ENCODE measurements around the gene NPPA.

The NPPA gene

GRCh38 chr1:11838349-11839272 lies 9.0 kb downstream of the NPPA start:
- no peaks in the 10 kb centered on the region for H3K9me3 ChIP-seq (ENCODE audit: severe bottlenecking)
- peaks cover 85% of the 10 kb centered on the region for H3K36me3 ChIP-seq
- peak; percentile 67 for DNase-seq
- TF ChIP-seq, protein P1, sequence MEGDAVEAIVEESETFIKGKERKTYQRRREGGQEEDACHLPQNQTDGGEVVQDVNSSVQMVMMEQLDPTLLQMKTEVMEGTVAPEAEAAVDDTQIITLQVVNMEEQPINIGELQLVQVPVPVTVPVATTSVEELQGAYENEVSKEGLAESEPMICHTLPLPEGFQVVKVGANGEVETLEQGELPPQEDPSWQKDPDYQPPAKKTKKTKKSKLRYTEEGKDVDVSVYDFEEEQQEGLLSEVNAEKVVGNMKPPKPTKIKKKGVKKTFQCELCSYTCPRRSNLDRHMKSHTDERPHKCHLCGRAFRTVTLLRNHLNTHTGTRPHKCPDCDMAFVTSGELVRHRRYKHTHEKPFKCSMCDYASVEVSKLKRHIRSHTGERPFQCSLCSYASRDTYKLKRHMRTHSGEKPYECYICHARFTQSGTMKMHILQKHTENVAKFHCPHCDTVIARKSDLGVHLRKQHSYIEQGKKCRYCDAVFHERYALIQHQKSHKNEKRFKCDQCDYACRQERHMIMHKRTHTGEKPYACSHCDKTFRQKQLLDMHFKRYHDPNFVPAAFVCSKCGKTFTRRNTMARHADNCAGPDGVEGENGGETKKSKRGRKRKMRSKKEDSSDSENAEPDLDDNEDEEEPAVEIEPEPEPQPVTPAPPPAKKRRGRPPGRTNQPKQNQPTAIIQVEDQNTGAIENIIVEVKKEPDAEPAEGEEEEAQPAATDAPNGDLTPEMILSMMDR (IDR thresholded peaks at IDR 0.05; ENCODE audit: low read depth, low read length) = peak; percentile 99
- H3K4me3 ChIP-seq (ENCODE audit: low read depth, low read length) = no peak overlapping the region
- H3K27me3 ChIP-seq (ENCODE audit: insufficient read depth, low read depth, severe bottlenecking) = no peaks in the 10 kb centered on the region
- H3K27ac ChIP-seq = no peak overlapping the region

- TF ChIP-seq, protein P1 (IDR thresholded peaks at IDR 0.05; ENCODE audit: low read depth, low read length) = no peak
- Histone ChIP-seq H3K36me3 (peaks cover 87% of the 10 kb centered on the region), H3K4me3 (ENCODE audit: low read depth, low read length) (no peak overlapping the region), H3K27me3 (ENCODE audit: insufficient read depth, low read depth, severe bottlenecking) (no peaks in the 10 kb centered on the region), H3K27ac (no peak overlapping the region), H3K9me3 (ENCODE audit: severe bottlenecking) (no peaks in the 10 kb centered on the region)
- no peak for DNase-seq
Measured at GRCh38 chr1:11837767-11838348, 9.7 kb downstream of the NPPA start.

- Histone ChIP-seq H3K36me3 (peaks cover 84% of the 10 kb centered on the region), H3K27me3 (ENCODE audit: insufficient read depth, low read depth, severe bottlenecking) (no peaks in the 10 kb centered on the region), H3K4me3 (ENCODE audit: low read depth, low read length) (no peak overlapping the region), H3K9me3 (ENCODE audit: severe bottlenecking) (no peaks in the 10 kb centered on the region), H3K27ac (no peak overlapping the region)
- DNase-seq = no peak
- TF ChIP-seq, protein P1 (IDR thresholded peaks at IDR 0.05; ENCODE audit: low read depth, low read length) = no peak
Measured at GRCh38 chr1:11836955-11837766, 10.4 kb downstream of the NPPA start.

DNA sequence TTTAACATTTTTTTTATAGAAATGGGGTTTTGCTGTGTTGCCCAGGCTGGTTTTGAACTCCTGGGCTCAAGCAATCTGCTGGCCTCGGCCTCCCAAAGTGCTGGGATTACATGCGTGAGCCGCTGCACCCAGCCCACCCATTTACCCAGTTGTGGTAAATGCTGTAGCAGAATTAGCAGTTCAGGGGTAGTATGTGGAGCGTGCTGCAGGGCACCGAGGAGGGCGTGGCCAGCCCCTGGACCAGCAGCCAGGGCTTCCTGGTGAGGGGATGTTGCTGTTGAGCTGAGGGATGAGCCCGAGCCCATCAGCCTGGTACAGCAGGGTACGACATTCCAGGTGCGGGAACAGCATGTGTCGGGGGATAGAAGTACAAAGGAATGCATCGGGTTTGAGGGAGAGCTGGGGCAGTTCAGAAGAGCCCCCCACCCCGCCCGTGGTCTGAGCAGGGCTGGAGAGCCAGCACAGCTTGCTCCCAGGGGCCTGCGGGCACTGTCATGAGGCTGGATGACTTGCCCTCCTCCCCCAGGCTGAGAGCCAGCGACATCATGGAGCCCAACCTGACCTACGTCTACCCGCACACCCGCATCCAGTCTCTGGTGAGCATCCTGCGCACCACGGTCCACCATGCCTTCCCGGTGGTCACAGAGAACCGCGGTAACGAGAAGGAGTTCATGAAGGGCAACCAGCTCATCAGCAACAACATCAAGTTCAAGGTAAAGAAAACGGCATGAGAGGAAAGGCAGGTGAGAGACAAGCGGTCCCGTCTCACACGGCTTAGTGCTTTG lies 11.9 kb downstream of the NPPA start:
- Histone ChIP-seq H3K9me3 (ENCODE audit: severe bottlenecking) (no peaks in the 10 kb centered on the region), H3K36me3 (peaks cover 80% of the 10 kb centered on the region), H3K4me3 (ENCODE audit: low read depth, low read length) (no peak overlapping the region), H3K27ac (no peak overlapping the region), H3K27me3 (ENCODE audit: insufficient read depth, low read depth, severe bottlenecking) (no peaks in the 10 kb centered on the region)
- TF ChIP-seq, protein P1 (IDR thresholded peaks at IDR 0.05; ENCODE audit: low read depth, low read length) = no peak
- no peak for DNase-seq

GRCh38 chr1:11833900-11834299 lies 13.7 kb downstream of the NPPA start:
- Histone ChIP-seq H3K27ac (no peak overlapping the region), H3K9me3 (ENCODE audit: severe bottlenecking) (no peaks in the 10 kb centered on the region), H3K4me3 (ENCODE audit: low read depth, low read length) (no peak overlapping the region), H3K27me3 (ENCODE audit: insufficient read depth, low read depth, severe bottlenecking) (no peaks in the 10 kb centered on the region), H3K36me3 (peaks cover 75% of the 10 kb centered on the region)
- TF ChIP-seq, protein P1 (IDR thresholded peaks at IDR 0.05; ENCODE audit: low read depth, low read length) = no peak
- DNase-seq = no peak

Measured in WERI-Rb-1 (cell line).